Adrenal gland (tissue), 5 donors: ENCODE measurements around the gene RPL7A.
"Not testable (repeated sequence)": the region's sequence is repeated elsewhere in the genome, so short reads cannot be mapped to it uniquely, and the experiment has no call there.

ENCODE experiments used
- CTCF ChIP-seq, 6 experiments: fragments of 450-650 bp in 4 of 6; fragments of 200-600 bp in 2 of 6; sonication (generic) in 1 of 6; IDR thresholded peaks; 1 replicate in 5 of 6; 2 replicates in 1 of 6; pipeline versions ENCODE4 v1.5.1 to v1.8.0; 2016 to 2021; ENCODE audit warnings: antibody characterized with exemption in 6 of 6, mild to moderate bottlenecking in 2 of 6, moderate library complexity in 1 of 6
- POLR2A ChIP-seq, 2 donors: fragments of 450-650 bp; IDR thresholded peaks; one replicate each; pipeline ENCODE4 v1.6.1; 2017; ENCODE audit warnings: antibody characterized with exemption in 2 of 2, mild to moderate bottlenecking in 2 of 2, moderate library complexity in 1 of 2
- donor health status: DM: no; HTN: no; CAD: no.

- TF ChIP-seq POLR2A, CTCF (IDR thresholded peaks at IDR 0.05): not testable (repeated sequence)
Measured at GRCh38 chr9:133334888-133335287, 13.1 kb upstream of the RPL7A start.
